Spleen (tissue), 11 donors: ENCODE results near the gene CMIP. TPM values are rescaled to one million over a fixed set of nuclear protein-coding genes. Genes with fewer than 3 reads are reported as not detected.
A peak's percentile ranks its signal among the peaks of the same experiment; 100 is the strongest.

Experiments used
- DNase-seq: peaks from one replicate; pipeline ENCODE4 v3.0.0-alpha.2; 2020
- H3K27ac ChIP-seq, 8 donors: fragments of 200-600 bp; sonication (generic) in 7 of 8; 1 replicate in 4 of 8; 2 replicates in 4 of 8; pipeline versions ENCODE4 v1.5.0 to v1.8.0; 2016 to 2021; ENCODE audit warnings: inconsistent platforms in 4 of 8, mild to moderate bottlenecking in 4 of 8, moderate library complexity in 1 of 8
- H3K27me3 ChIP-seq, 7 donors: fragments of 200-600 bp; sonication (generic) in 6 of 7; replicated peaks in 1 of 7; 1 replicate in 4 of 7; 2 replicates in 3 of 7; pipeline versions ENCODE4 v1.5.0 to v1.8.0; 2016 to 2021; ENCODE audit warnings: inconsistent platforms in 3 of 7, mild to moderate bottlenecking in 1 of 7
- H3K36me3 ChIP-seq, 6 donors: fragments of 200-600 bp; sonication (generic) in 5 of 6; 1 replicate in 4 of 6; 2 replicates in 2 of 6; pipeline versions ENCODE4 v1.5.0 to v1.8.0; 2016 to 2021; ENCODE audit warnings: inconsistent platforms in 2 of 6
- H3K4me1 ChIP-seq, 6 donors: fragments of 200-600 bp; sonication (generic) in 5 of 6; 1 replicate in 3 of 6; 2 replicates in 3 of 6; pipeline versions ENCODE4 v1.5.0 to v1.8.0; 2016 to 2021; ENCODE audit warnings: inconsistent platforms in 3 of 6
- H3K4me3 ChIP-seq, 8 donors: fragments of 200-600 bp; sonication (generic) in 7 of 8; 1 replicate in 4 of 8; 2 replicates in 4 of 8; pipeline versions ENCODE4 v1.5.0 to v1.8.0; 2016 to 2021; ENCODE audit warnings: inconsistent platforms in 4 of 8, mild to moderate bottlenecking in 4 of 8, moderate library complexity in 2 of 8
- H3K9me3 ChIP-seq, 8 donors: fragments of 200-600 bp; sonication (generic) in 7 of 8; 1 replicate in 4 of 8; 2 replicates in 4 of 8; pipeline versions ENCODE4 v1.5.0 to v1.8.0; 2016 to 2021; ENCODE audit warnings: inconsistent platforms in 4 of 8
- POLR2A ChIP-seq, 3 donors: fragments of 450-650 bp; IDR thresholded peaks; one replicate each; pipeline ENCODE4 v1.5.1; 2017; ENCODE audit warnings: antibody characterized with exemption in 3 of 3, mild to moderate bottlenecking in 1 of 3
- POLR2AphosphoS5 ChIP-seq, 3 donors: sonication (generic); formaldehyde crosslinking; IDR thresholded peaks; one replicate each; pipeline ENCODE4 v1.5.1; 2017; ENCODE audit warnings: antibody characterized with exemption in 3 of 3
- WGBS, 5 donors: extraction: QIAGEN DNeasy Blood & Tissue Kit in 3 of 5; methylation state at CpG; one replicate each; pipeline versions ENCODE4 v1.1.5 to v1.1.7; 2013 to 2018; 5-methylcytosine and 5-hydroxymethylcytosine counted together
- intact Hi-C: fragments of 100-400 bp; cut with DNase I; formaldehyde crosslinking; loops from one replicate; pipeline ENCODE4 v1.15.0; 2023; ENCODE audit warnings: low total_unique reads
- polyA plus RNA-seq, 3 donors: library from polyadenylated mRNA; stranded (reverse); fragments of 200-250 nt; gene quantifications; one replicate each; pipeline ENCODE4 v1.2.1, GENCODE V29; 2013
- total RNA-seq, 7 donors: library from RNA; depleted of rRNA in 3 of 7; stranded (reverse); fragments of >200 nt in 3 of 7; fragmentation: NEBNext Ultra II Directional in 4 of 7; extraction: Animal tissue kit (Norgen Biotek cat#: 25700) in 4 of 7; gene quantifications; one replicate each; pipeline versions ENCODE4 v1.1.0 to v1.2.1, GENCODE V29; 2016 to 2021
- TF ChIP-seq, protein P1 (sequence below), 11 experiments: fragments of 200-600 bp in 7 of 11; fragments of 450-650 bp in 4 of 11; sonication (generic) in 4 of 11; IDR thresholded peaks in 8 of 11; conservative IDR thresholded peaks in 3 of 11; 1 replicate in 7 of 11; 2 replicates in 4 of 11; pipeline versions ENCODE4 v1.4.0 to v1.8.0; 2016 to 2021; ENCODE audit warnings: antibody characterized with exemption in 11 of 11, inconsistent platforms in 4 of 11, mild to moderate bottlenecking in 1 of 11
- donor health status: healthy with polysubstance abuse.
- donor health status: DM: no; HTN: no; CAD: no; lungs with moderate emphysema.
- donor health status: DM: no; HTN: no; CAD: no.
- donor health status: Bipolar disorder and iron deficiency.
- donor health status: healthy.
- donor health status: DM: no; HTN: no; CAD: no.
- donor health status: DM: yes; HTN: yes; CAD: no.

Gene CMIP
- total and polyA plus RNA-seq, 10 donors: 6.0 to 107 (median 63.6) TPM

GRCh38 chr16:81469183-81469677, 24.6 kb downstream of the CMIP start:
- 67 to 79% (median 72%) methylated on average over 4 of the region's 4 CpGs for WGBS, 5 donors
- no peak for TF ChIP-seq POLR2AphosphoS5 (IDR thresholded peaks at IDR 0.05)
- TF ChIP-seq, protein P1, sequence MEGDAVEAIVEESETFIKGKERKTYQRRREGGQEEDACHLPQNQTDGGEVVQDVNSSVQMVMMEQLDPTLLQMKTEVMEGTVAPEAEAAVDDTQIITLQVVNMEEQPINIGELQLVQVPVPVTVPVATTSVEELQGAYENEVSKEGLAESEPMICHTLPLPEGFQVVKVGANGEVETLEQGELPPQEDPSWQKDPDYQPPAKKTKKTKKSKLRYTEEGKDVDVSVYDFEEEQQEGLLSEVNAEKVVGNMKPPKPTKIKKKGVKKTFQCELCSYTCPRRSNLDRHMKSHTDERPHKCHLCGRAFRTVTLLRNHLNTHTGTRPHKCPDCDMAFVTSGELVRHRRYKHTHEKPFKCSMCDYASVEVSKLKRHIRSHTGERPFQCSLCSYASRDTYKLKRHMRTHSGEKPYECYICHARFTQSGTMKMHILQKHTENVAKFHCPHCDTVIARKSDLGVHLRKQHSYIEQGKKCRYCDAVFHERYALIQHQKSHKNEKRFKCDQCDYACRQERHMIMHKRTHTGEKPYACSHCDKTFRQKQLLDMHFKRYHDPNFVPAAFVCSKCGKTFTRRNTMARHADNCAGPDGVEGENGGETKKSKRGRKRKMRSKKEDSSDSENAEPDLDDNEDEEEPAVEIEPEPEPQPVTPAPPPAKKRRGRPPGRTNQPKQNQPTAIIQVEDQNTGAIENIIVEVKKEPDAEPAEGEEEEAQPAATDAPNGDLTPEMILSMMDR (IDR thresholded peaks at IDR 0.05 in 8 of 11, conservative IDR thresholded peaks at IDR 0.05 in 3 of 11): no peak
- no peak for TF ChIP-seq POLR2A (IDR thresholded peaks at IDR 0.05)
- Histone ChIP-seq H3K9me3 (no peaks in the 10 kb centered on the region), H3K27ac (peak overlapping the region; percentile 79 to 95 (median 88)), H3K27me3 (no peaks in the 10 kb centered on the region), H3K4me3 (peak overlapping the region in 1 of 8 donors; percentile 56), H3K36me3 (peaks cover 0 to 17% (median 0%) of the 10 kb centered on the region in 6 donors), H3K4me1 (peaks cover 39 to 100% (median 99%) of the 10 kb centered on the region in 6 donors)
- peak; percentile 60 for DNase-seq
- intact Hi-C loops: loop anchor here (10.0 kb wide), 1 partner anchor 46 kb away; no protein-coding TSS in a partner anchor

- peaks cover 35 to 100% (median 99%) of the 10 kb centered on the region in 6 donors for H3K4me1 ChIP-seq
- H3K27ac ChIP-seq: peak overlapping the region; percentile 79 to 95 (median 88)
- WGBS, 5 donors: 17 to 28% (median 24%) methylated on average over 13 of the region's 13 CpGs
These were observed 25.3 kb downstream of the CMIP start for GRCh38 chr16:81469710-81470535.

DNA sequence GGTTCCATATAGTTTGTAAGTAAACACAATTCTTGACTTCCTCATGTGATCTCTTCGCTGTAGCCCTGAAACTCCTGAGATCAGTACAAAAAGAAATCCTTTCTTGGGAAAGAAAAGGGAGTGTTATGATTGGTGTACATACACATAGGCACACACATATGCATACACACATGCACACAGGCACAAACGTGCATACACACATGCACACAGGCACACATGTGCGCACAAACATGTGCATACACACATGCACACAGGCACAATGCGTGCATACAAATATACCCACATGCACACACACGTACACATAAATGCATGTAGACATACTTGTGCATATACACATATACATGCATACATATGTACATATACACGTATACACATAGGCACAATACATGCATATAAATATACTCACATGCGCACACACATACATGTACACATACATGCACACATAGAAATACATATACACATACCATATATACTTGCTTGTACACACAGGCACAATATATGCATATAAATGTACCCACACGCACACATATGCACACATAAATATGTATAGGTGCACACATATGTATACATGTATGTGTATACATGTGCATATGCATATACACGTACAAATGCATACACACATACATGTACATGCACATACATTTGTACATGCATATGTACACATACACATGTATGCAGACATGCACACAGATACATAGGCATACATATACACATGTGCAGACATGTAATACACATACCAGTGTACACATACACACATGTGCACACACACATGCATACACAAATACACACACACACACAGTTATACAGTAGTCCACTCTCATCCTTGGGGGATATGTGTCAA, 26.4 kb downstream of the CMIP start:
- peak overlapping the region; percentile 61 to 95 (median 88) for H3K27ac ChIP-seq
- peak overlapping the region in 1 of 8 donors; percentile 56 for H3K4me3 ChIP-seq
- peaks cover 0 to 22% (median 0%) of the 10 kb centered on the region in 6 donors for H3K36me3 ChIP-seq
- DNase-seq: no peak
- WGBS, 5 donors: 89 to 93% (median 90%) methylated on average over 9 of the region's 9 CpGs
- no peaks in the 10 kb centered on the region for H3K9me3 ChIP-seq
- intact Hi-C loops: no loop called here
- H3K27me3 ChIP-seq: no peaks in the 10 kb centered on the region
- TF ChIP-seq, protein P1 (IDR thresholded peaks at IDR 0.05 in 8 of 11, conservative IDR thresholded peaks at IDR 0.05 in 3 of 11): no peak
- TF ChIP-seq POLR2A (IDR thresholded peaks at IDR 0.05): no peak
- no peak for TF ChIP-seq POLR2AphosphoS5 (IDR thresholded peaks at IDR 0.05)
- peaks cover 35 to 100% (median 97%) of the 10 kb centered on the region in 6 donors for H3K4me1 ChIP-seq

More at GRCh38 chr16:81469710-81470535, 25.3 kb downstream of the CMIP start:
- Histone ChIP-seq H3K36me3 (peaks cover 0 to 22% (median 0%) of the 10 kb centered on the region in 6 donors), H3K27me3 (no peaks in the 10 kb centered on the region), H3K4me3 (peak overlapping the region in 7 of 8 donors; percentile 1 to 56 (median 13)), H3K9me3 (no peaks in the 10 kb centered on the region)
- DNase-seq: peak; percentile 92
- intact Hi-C loops: loop anchor here (10.0 kb wide), 1 partner anchor 45 kb away; no protein-coding TSS in a partner anchor
- peak; percentile 33 to 83 (median 70) for TF ChIP-seq POLR2AphosphoS5 (IDR thresholded peaks at IDR 0.05)
- TF ChIP-seq POLR2A (IDR thresholded peaks at IDR 0.05): no peak
- TF ChIP-seq, protein P1 (IDR thresholded peaks at IDR 0.05 in 8 of 11, conservative IDR thresholded peaks at IDR 0.05 in 3 of 11): peak in 2 of 11 experiments; percentile 14 to 25
